ENCODE results near the gene DKKL1.
A peak's percentile ranks its signal among the peaks of the same experiment; 100 is the strongest.

DKKL1 gene

GRCh38 chr19:49337267-49338022 lies 26.2 kb upstream of the DKKL1 start:
- DNase-seq: no peak

GRCh38 chr19:49338023-49338677 lies 25.5 kb upstream of the DKKL1 start:
- DNase-seq: no peak

GRCh38 chr19:49338691-49339300 lies 24.9 kb upstream of the DKKL1 start:
- peak in 8 of 58 donors; percentile 15 to 50 (median 34) for DNase-seq

GRCh38 chr19:49339301-49340068 lies 24.2 kb upstream of the DKKL1 start:
- DNase-seq: peak in 55 of 58 donors; percentile 25 to 89 (median 67)

GRCh38 chr19:49340069-49340864 lies 23.4 kb upstream of the DKKL1 start:
- DNase-seq: peak in 3 of 58 donors; percentile 12 to 24 (median 12)

GRCh38 chr19:49340865-49341718 lies 22.6 kb upstream of the DKKL1 start:
- no peak for DNase-seq

GRCh38 chr19:49342291-49342721 lies 21.4 kb upstream of the DKKL1 start:
- no peak for DNase-seq

- no peak for DNase-seq
These were observed 20.6 kb upstream of the DKKL1 start for GRCh38 chr19:49343123-49343522.

- no peak for DNase-seq
These were observed 18.9 kb upstream of the DKKL1 start for GRCh38 chr19:49344505-49345423.

- no peak for DNase-seq
These were observed 16.5 kb upstream of the DKKL1 start for GRCh38 chr19:49347191-49347590.

- DNase-seq: peak in 18 of 58 donors; percentile 2 to 58 (median 16)
These were observed 15.8 kb upstream of the DKKL1 start for GRCh38 chr19:49347835-49348234.

- DNase-seq: no peak
These were observed 15.1 kb upstream of the DKKL1 start for GRCh38 chr19:49348305-49349189.

- no peak for DNase-seq
These were observed 14.1 kb upstream of the DKKL1 start for GRCh38 chr19:49349567-49349966.

- no peak for DNase-seq
These were observed 7.7 kb upstream of the DKKL1 start for GRCh38 chr19:49355909-49356353.

GRCh38 chr19:49356382-49356781 lies 7.3 kb upstream of the DKKL1 start:
- no peak for DNase-seq

- no peak for DNase-seq
These were observed 6.5 kb upstream of the DKKL1 start for GRCh38 chr19:49357186-49357585.

All from anterior cingulate cortex (tissue), 58 donors.